MCF 10A (cell line): ENCODE data around the gene CDK11B. TPM values are rescaled to one million over a fixed set of nuclear protein-coding genes. Genes with fewer than 3 reads are reported as not detected.

Experiments
- BruUV-seq: library from RNA; stranded (reverse); fragments of 400-500 nt; replicated peaks from 2 replicates; lab custom pipeline; 2021; lab: Mats Ljungman, UMichigan
- CTCF ChIA-PET: fragments of 300-600 bp; sonication (Branson Sonifier 250); formaldehyde crosslinking; extraction: SDS; loops from one replicate; lab custom pipeline; 2021; ENCODE audit warnings: antibody characterized with exemption, inconsistent platforms; lab: Yijun Ruan, JAX
- POLR2A ChIA-PET: fragments of 300-600, 350-650 bp; sonication (Branson Sonifier 250); formaldehyde crosslinking; extraction: SDS; loops from one replicate; lab custom pipeline; 2020; ENCODE audit warnings: antibody characterized with exemption, inconsistent platforms; lab: Yijun Ruan, JAX
- DNase-seq: peaks from one replicate; pipeline ENCODE4 v3.0.0-alpha.2; 2018; ENCODE audit not compliant: unreplicated experiment
- H3K27ac Mint-ChIP-seq: one replicate; pipeline ENCODE4 v1.8.0; 2022; ENCODE audit warnings: mild to moderate bottlenecking, low read depth, mixed read lengths; ENCODE audit not compliant: unreplicated experiment
- H3K27me3 Mint-ChIP-seq: one replicate; pipeline ENCODE4 v1.8.0; 2022; ENCODE audit warnings: mixed read lengths; ENCODE audit not compliant: insufficient read depth, unreplicated experiment
- H3K36me3 Mint-ChIP-seq: one replicate; pipeline ENCODE4 v1.8.0; 2022; ENCODE audit warnings: mild to moderate bottlenecking, moderate library complexity, mixed read lengths; ENCODE audit not compliant: insufficient read depth, unreplicated experiment
- H3K4me1 Mint-ChIP-seq: one replicate; pipeline ENCODE4 v1.8.0; 2022; ENCODE audit warnings: mixed read lengths; ENCODE audit not compliant: insufficient read depth, unreplicated experiment
- H3K4me3 Mint-ChIP-seq: one replicate; pipeline ENCODE4 v1.8.0; 2022; ENCODE audit warnings: mild to moderate bottlenecking, moderate library complexity, mixed read lengths; ENCODE audit not compliant: unreplicated experiment
- H3K9me3 Mint-ChIP-seq: one replicate; pipeline ENCODE4 v1.8.0; 2022; ENCODE audit warnings: mixed read lengths; ENCODE audit not compliant: unreplicated experiment
- intact Hi-C: fragments of 100-400 bp; cut with micrococcal nuclease; formaldehyde crosslinking; loops from 2 replicates; pipeline ENCODE4 v1.14.1; 2022
- total RNA-seq: library from RNA; stranded (reverse); gene quantifications from 2 replicates; pipeline ENCODE4 v1.2.3, GENCODE V29; 2022
- TF ChIP-seq, protein P1 (sequence below): fragments of 200-600 bp; IDR thresholded peaks from one replicate; pipeline ENCODE4 v1.8.0; 2022; ENCODE audit warnings: antibody characterized with exemption, mild to moderate bottlenecking; ENCODE audit not compliant: unreplicated experiment

Gene CDK11B
- total RNA-seq, 1 experiment from 2014 or later = 32.0 TPM

DNA sequence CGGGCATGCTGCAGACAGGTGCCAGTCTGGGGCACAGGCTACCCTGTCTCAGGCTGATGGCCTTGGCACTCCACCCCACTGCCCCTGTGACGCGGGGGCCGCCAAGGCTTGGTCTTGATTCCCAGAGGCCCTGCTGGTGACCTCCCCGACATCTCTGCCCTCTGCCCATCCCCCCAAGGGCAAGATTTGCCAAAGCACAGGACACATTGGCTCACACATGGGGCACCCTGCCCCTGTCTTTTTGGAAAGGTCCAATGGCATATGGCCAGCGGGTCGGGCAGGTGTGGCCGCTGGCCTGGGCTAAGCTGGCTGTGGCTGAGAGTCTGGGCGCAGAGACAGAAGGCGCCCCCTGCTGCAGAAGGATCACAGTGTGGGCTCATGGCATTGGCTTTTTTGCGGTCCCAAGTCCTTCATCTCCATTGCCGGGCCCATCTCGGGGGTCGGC, 38.9 kb downstream of the CDK11B start:
- Mint-ChIP-seq H3K27me3 (no peaks in the 10 kb centered on the region), H3K36me3 (peaks cover 7% of the 10 kb centered on the region), H3K27ac (no peak overlapping the region), H3K9me3 (no peaks in the 10 kb centered on the region), H3K4me3 (no peak overlapping the region), H3K4me1 (no peaks in the 10 kb centered on the region)
- intact Hi-C loops = no loop called here
- TF ChIP-seq, protein P1, sequence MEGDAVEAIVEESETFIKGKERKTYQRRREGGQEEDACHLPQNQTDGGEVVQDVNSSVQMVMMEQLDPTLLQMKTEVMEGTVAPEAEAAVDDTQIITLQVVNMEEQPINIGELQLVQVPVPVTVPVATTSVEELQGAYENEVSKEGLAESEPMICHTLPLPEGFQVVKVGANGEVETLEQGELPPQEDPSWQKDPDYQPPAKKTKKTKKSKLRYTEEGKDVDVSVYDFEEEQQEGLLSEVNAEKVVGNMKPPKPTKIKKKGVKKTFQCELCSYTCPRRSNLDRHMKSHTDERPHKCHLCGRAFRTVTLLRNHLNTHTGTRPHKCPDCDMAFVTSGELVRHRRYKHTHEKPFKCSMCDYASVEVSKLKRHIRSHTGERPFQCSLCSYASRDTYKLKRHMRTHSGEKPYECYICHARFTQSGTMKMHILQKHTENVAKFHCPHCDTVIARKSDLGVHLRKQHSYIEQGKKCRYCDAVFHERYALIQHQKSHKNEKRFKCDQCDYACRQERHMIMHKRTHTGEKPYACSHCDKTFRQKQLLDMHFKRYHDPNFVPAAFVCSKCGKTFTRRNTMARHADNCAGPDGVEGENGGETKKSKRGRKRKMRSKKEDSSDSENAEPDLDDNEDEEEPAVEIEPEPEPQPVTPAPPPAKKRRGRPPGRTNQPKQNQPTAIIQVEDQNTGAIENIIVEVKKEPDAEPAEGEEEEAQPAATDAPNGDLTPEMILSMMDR = no peak
- POLR2A ChIA-PET = no interaction called here
- CTCF ChIA-PET = interaction anchor here (0.6 kb wide), 1 partner anchor 498 kb away, joined by 3 read pairs; no protein-coding TSS in a partner anchor
- no peak for DNase-seq
- BruUV-seq = no TSS peak

DNA sequence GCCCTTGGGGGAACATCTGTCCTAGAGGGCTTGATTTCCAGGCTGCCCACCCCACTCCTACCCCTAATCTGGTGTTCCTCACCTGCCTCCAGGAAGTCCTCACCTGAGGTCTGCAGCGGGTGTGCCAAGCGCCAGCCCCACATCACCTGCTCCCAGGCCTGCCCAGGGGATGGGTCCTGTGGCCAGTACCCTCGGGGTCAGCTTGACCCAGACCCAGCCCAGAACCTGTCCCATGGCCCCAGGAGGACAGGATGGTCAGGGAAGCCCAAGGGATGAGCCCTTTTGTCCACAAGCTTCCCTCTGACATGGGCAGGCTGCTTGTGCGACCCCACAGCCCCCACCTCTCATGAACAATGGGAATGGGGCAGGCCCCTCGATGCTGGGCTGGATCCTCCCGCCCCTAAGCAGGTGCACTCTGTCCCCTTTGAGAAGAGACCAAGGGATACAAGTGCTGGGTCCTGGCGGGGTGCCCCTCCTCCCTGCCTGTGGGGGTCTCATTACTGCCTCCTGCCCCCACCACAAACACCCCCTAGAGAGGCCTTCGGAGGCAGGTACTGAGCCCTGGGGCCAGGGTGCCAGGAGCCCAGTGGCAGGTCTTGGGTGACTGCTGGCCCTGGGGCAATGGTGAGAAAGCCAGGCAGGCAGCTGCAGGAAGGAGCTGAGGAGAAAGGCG, 40.3 kb downstream of the CDK11B start:
- TF ChIP-seq, protein P1 = no peak
- H3K9me3 Mint-ChIP-seq = no peaks in the 10 kb centered on the region
- ChIA-PET POLR2A (no interaction called here), CTCF (interaction anchor here (0.6 kb wide), 1 partner anchor 177 kb away, joined by 3 read pairs; no protein-coding TSS in a partner anchor)
- peaks cover 7% of the 10 kb centered on the region for H3K36me3 Mint-ChIP-seq
- no peak for DNase-seq
- H3K4me1 Mint-ChIP-seq = peaks cover 12% of the 10 kb centered on the region
- no peaks in the 10 kb centered on the region for H3K27me3 Mint-ChIP-seq
- H3K4me3 Mint-ChIP-seq = no peak overlapping the region
- intact Hi-C loops = no loop called here
- no peak overlapping the region for H3K27ac Mint-ChIP-seq
- no TSS peak for BruUV-seq

DNA sequence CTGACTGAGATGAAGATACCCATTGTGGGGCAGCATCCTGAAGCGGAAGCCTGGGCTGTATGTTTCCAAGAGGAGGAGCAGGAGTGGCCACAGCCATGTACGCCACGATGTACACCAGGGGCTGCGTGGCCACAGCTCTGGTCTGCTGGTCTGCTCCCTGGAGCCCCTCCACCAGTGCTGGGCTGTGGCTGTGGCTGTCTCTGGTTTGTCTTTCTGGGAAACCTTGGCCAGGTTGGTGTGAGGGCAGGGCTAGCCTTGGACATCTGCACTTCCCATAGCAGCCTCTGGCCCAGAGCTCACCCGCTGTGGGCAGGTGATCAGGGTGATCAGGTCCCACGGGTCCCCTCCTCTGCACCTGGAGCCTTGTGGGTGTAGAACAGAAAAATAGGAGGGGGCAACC, 40.9 kb downstream of the CDK11B start:
- DNase-seq = no peak
- TF ChIP-seq, protein P1 = no peak
- ChIA-PET CTCF (no interaction called here), POLR2A (no interaction called here)
- BruUV-seq = no TSS peak
- intact Hi-C loops = no loop called here
- H3K4me3 Mint-ChIP-seq = no peak overlapping the region
- peaks cover 15% of the 10 kb centered on the region for H3K4me1 Mint-ChIP-seq
- H3K27me3 Mint-ChIP-seq = no peaks in the 10 kb centered on the region
- peaks cover 5% of the 10 kb centered on the region for H3K36me3 Mint-ChIP-seq
- no peak overlapping the region for H3K27ac Mint-ChIP-seq
- no peaks in the 10 kb centered on the region for H3K9me3 Mint-ChIP-seq

GRCh38 chr1:1617516-1617915, 41.3 kb downstream of the CDK11B start:
- peak overlapping the region; percentile 77 for H3K4me3 Mint-ChIP-seq
- intact Hi-C loops = no loop called here
- H3K4me1 Mint-ChIP-seq = peaks cover 15% of the 10 kb centered on the region

More at GRCh38 chr1:1617516-1617915, 41.3 kb downstream of the CDK11B start:
- POLR2A ChIA-PET = no interaction called here
- H3K36me3 Mint-ChIP-seq = peaks cover under 1% of the 10 kb centered on the region
- H3K27ac Mint-ChIP-seq = no peak overlapping the region
- no peaks in the 10 kb centered on the region for H3K9me3 Mint-ChIP-seq
- CTCF ChIA-PET = no interaction called here
- TSS peak; percentile 45 for BruUV-seq
- TF ChIP-seq, protein P1 = no peak
- no peak for DNase-seq
- no peaks in the 10 kb centered on the region for H3K27me3 Mint-ChIP-seq
